HepG2 (cell line): ENCODE data around the gene RBM14. TPM values are rescaled to one million over a fixed set of nuclear protein-coding genes. Genes with fewer than 3 reads are reported as not detected.

Experiments
- ARNT2 ChIP-seq: sonication (generic); formaldehyde crosslinking; IDR thresholded peaks from 2 replicates; pipeline ENCODE4 v1.8.0; 2022; ENCODE audit warnings: mild to moderate bottlenecking, low read depth, missing genetic modification reagents, moderate library complexity
- ASH2L ChIP-seq: fragments of 300-600, 200-600 bp; sonication (generic); IDR thresholded peaks from 2 replicates; pipeline ENCODE4 v1.7.0; 2017; ENCODE audit warnings: low read depth, mild to moderate bottlenecking, moderate library complexity, mixed read lengths, low read length; ENCODE audit not compliant: insufficient read length
- ELK4 ChIP-seq: sonication (generic); formaldehyde crosslinking; IDR thresholded peaks from 2 replicates; pipeline ENCODE4 v1.9.0; 2021; ENCODE audit warnings: missing genetic modification reagents, borderline replicate concordance
- GABPB1 ChIP-seq: IDR thresholded peaks from 2 replicates; pipeline ENCODE4 v1.6.1; 2016; ENCODE audit warnings: mild to moderate bottlenecking, missing genetic modification reagents, moderate library complexity, missing compliant biosample characterization
- HDAC1 ChIP-seq: sonication (generic); formaldehyde crosslinking; IDR thresholded peaks from 2 replicates; pipeline ENCODE4 v1.5.1; 2020; ENCODE audit warnings: mild to moderate bottlenecking, missing genetic modification reagents
- HES4 ChIP-seq: sonication (generic); formaldehyde crosslinking; IDR thresholded peaks from 2 replicates; pipeline ENCODE4 v1.9.0; 2021; ENCODE audit warnings: mild to moderate bottlenecking, missing genetic modification reagents, borderline replicate concordance
- LBX2 ChIP-seq: sonication (generic); formaldehyde crosslinking; IDR thresholded peaks from 2 replicates; pipeline ENCODE4 v1.5.0; 2020; ENCODE audit warnings: missing genetic modification reagents, mild to moderate bottlenecking, borderline replicate concordance
- MED13 ChIP-seq: sonication (generic); formaldehyde crosslinking; IDR thresholded peaks from 2 replicates; pipeline ENCODE4 v1.5.0; 2020; ENCODE audit warnings: missing genetic modification reagents
- MEF2D ChIP-seq: sonication (generic); formaldehyde crosslinking; IDR thresholded peaks from 2 replicates; pipeline ENCODE4 v1.5.1; 2020; ENCODE audit warnings: mild to moderate bottlenecking, missing genetic modification reagents
- MLX ChIP-seq: IDR thresholded peaks from 2 replicates; pipeline ENCODE4 v1.6.1; 2016
- POLR2AphosphoS5 ChIP-seq: IDR thresholded peaks from 2 replicates; pipeline ENCODE4 v1.6.1; 2012; ENCODE audit warnings: low read depth, low read length
- RBAK ChIP-seq: sonication (generic); formaldehyde crosslinking; IDR thresholded peaks from 2 replicates; pipeline ENCODE4 v1.5.1; 2020; ENCODE audit warnings: mild to moderate bottlenecking, missing genetic modification reagents
- RBFOX2 ChIP-seq: fragments of 200-400 bp; formaldehyde crosslinking; IDR thresholded peaks from 2 replicates; pipeline ENCODE4 v1.6.1; 2017; ENCODE audit warnings: low read depth, mild to moderate bottlenecking, low read length
- SALL2 ChIP-seq: sonication (generic); formaldehyde crosslinking; IDR thresholded peaks from 2 replicates; pipeline ENCODE4 v1.8.1; 2023; ENCODE audit warnings: mild to moderate bottlenecking, missing genetic modification reagents, inconsistent platforms
- SNAI1 ChIP-seq: sonication (generic); formaldehyde crosslinking; IDR thresholded peaks from 2 replicates; pipeline ENCODE4 v1.5.0; 2020; ENCODE audit warnings: mild to moderate bottlenecking, missing genetic modification reagents, borderline replicate concordance
- SP5 ChIP-seq: IDR thresholded peaks from 2 replicates; pipeline ENCODE4 v1.6.1; 2016; ENCODE audit warnings: low read depth, borderline replicate concordance
- XBP1 ChIP-seq: sonication (generic); formaldehyde crosslinking; IDR thresholded peaks from 2 replicates; pipeline ENCODE4 v1.5.0; 2020; ENCODE audit warnings: missing genetic modification reagents
- ZBTB14 ChIP-seq: sonication (generic); formaldehyde crosslinking; IDR thresholded peaks from 2 replicates; pipeline ENCODE4 v1.4.0; 2020; ENCODE audit warnings: missing genetic modification reagents
- ZKSCAN5 ChIP-seq: sonication (generic); formaldehyde crosslinking; IDR thresholded peaks from 2 replicates; pipeline ENCODE4 v1.5.1; 2020; ENCODE audit warnings: mild to moderate bottlenecking, missing genetic modification reagents
- ZNF136 ChIP-seq: sonication (generic); formaldehyde crosslinking; IDR thresholded peaks from 2 replicates; pipeline ENCODE4 v1.8.1; 2022; ENCODE audit warnings: low read depth, mild to moderate bottlenecking, moderate library complexity, missing genetic modification reagents
- ZNF160 ChIP-seq: sonication (generic); formaldehyde crosslinking; IDR thresholded peaks from 2 replicates; pipeline ENCODE4 v1.8.0; 2022; ENCODE audit warnings: mild to moderate bottlenecking, inconsistent platforms, missing genetic modification reagents
- ZNF225 ChIP-seq: sonication (generic); formaldehyde crosslinking; IDR thresholded peaks from 2 replicates; pipeline ENCODE4 v1.4.0; 2020; ENCODE audit warnings: mild to moderate bottlenecking, missing genetic modification reagents
- ZNF446 ChIP-seq: sonication (generic); formaldehyde crosslinking; IDR thresholded peaks from 2 replicates; pipeline ENCODE4 v1.5.0; 2020; ENCODE audit warnings: mild to moderate bottlenecking, missing genetic modification reagents
- ZNF547 ChIP-seq: sonication (generic); formaldehyde crosslinking; IDR thresholded peaks from 2 replicates; pipeline ENCODE4 v1.5.1; 2020; ENCODE audit warnings: mild to moderate bottlenecking, missing genetic modification reagents
- ZNF7 ChIP-seq: IDR thresholded peaks from 2 replicates; pipeline ENCODE4 v1.6.1; 2016; ENCODE audit warnings: missing biosample characterization, missing genetic modification reagents
- ZNF773 ChIP-seq: sonication (generic); formaldehyde crosslinking; IDR thresholded peaks from 2 replicates; pipeline ENCODE4 v1.4.0; 2020; ENCODE audit warnings: missing genetic modification reagents, borderline replicate concordance
- ZNF850 ChIP-seq: sonication (generic); formaldehyde crosslinking; conservative IDR thresholded peaks from 2 replicates; pipeline ENCODE4 v1.9.0; 2021; ENCODE audit warnings: mild to moderate bottlenecking, missing genetic modification reagents
- polyA plus RNA-seq, 8 experiments: library from polyadenylated mRNA; depleted of rRNA in 3 of 8; stranded (reverse) in 7 of 8; unstranded in 1 of 8; fragments of >200 nt; fragmentation: Illumina TruSeq in 4 of 8; extraction: Trizol in 4 of 8; gene quantifications; 2 replicates each; pipeline versions ENCODE4 v1.2.1 to v1.2.3, GENCODE V29; 2011 to 2016; ENCODE audit warnings: low read depth in 4 of 8, missing spikeins in 1 of 8, mixed read lengths in 1 of 8; ENCODE audit not compliant: insufficient read depth in 1 of 8
- total RNA-seq, 5 experiments: library from RNA; depleted of rRNA; stranded (reverse); fragments of >200 nt; fragmentation: Illumina TruSeq; extraction: Trizol; gene quantifications; 2 replicates each; pipeline ENCODE4 v1.2.3, GENCODE V29; 2016; ENCODE audit warnings: low read depth in 1 of 5

RBM14 gene
- total and polyA plus RNA-seq, 2 of the 13 experiments (the other 11 are each of a cell fraction or from before 2014, with no cell fraction given): 12.7 to 44.1 TPM

GRCh38 chr11:66616379-66617154 is at the start of gene RBM14 (continued):
- TF ChIP-seq ZNF773 (CRISPR knock-in tag) (no peak), ZNF225 (CRISPR knock-in tag) (no peak; the same call in 1 of the 2 replicates), POLR2AphosphoS5 (peak; percentile 99), ARNT2 (CRISPR knock-in tag) (peak; percentile 60), HDAC1 (CRISPR knock-in tag) (peak; percentile 77), ZNF160 (CRISPR knock-in tag) (0 out of 2 replicates have a peak, but pooled peaks have one; percentile 17), MLX (CRISPR knock-in tag) (no peak), ZBTB14 (CRISPR knock-in tag) (peak; percentile 97), ZNF7 (CRISPR knock-in tag) (no peak), ZNF547 (CRISPR knock-in tag) (no peak; the same call in 1 of the 2 replicates), GABPB1 (peak; percentile 65), HES4 (peak; percentile 67), LBX2 (peak; percentile 19; the same call in 1 of the 2 replicates), SALL2 (CRISPR knock-in tag) (peak; percentile 93), ZNF136 (CRISPR knock-in tag) (peak; percentile 21; the same call in 1 of the 2 replicates), RBFOX2 (peak; percentile 99), ASH2L (peak; percentile 84), XBP1 (CRISPR knock-in tag) (peak; percentile 58; the same call in 1 of the 2 replicates), MED13 (CRISPR knock-in tag) (peak; percentile 41; the same call in 1 of the 2 replicates), ZNF850 (no peak), MEF2D (CRISPR knock-in tag) (peak; percentile 67; the same call in 1 of the 2 replicates), RBAK (CRISPR knock-in tag) (no peak), ZNF446 (CRISPR knock-in tag) (no peak), SP5 (peak; percentile 6; the same call in 1 of the 2 replicates), SNAI1 (CRISPR knock-in tag) (no peak), ZKSCAN5 (CRISPR knock-in tag) (no peak), ELK4 (peak; percentile 46; the same call in 1 of the 2 replicates)
